ENCODE results near the gene POLN. TPM values are rescaled to one million over a fixed set of nuclear protein-coding genes. Genes with fewer than 3 reads are reported as not detected.

POLN gene
- total RNA-seq, 1 donor from 2014 or later, result 3.4 TPM

GRCh38 chr4:2116687-2117400 is 125.1 kb downstream of the POLN start:
- no peak for DNase-seq (ENCODE audit: low read depth in 2 of 2)

- no peak for DNase-seq (ENCODE audit: low read depth in 2 of 2)
Measured at GRCh38 chr4:2105559-2105958, 136.4 kb downstream of the POLN start.

GRCh38 chr4:2104556-2105345 is 137.2 kb downstream of the POLN start:
- no peak for DNase-seq (ENCODE audit: low read depth in 2 of 2)

- DNase-seq (ENCODE audit: low read depth in 2 of 2), result no peak
Measured at GRCh38 chr4:2103843-2104547, 137.9 kb downstream of the POLN start.

GRCh38 chr4:2103127-2103842 is 138.6 kb downstream of the POLN start:
- DNase-seq (ENCODE audit: low read depth in 2 of 2), result no peak

- DNase-seq (ENCODE audit: low read depth in 2 of 2), result no peak
Measured at GRCh38 chr4:2102045-2102883, 139.7 kb downstream of the POLN start.

- no peak for DNase-seq (ENCODE audit: low read depth in 2 of 2)
Measured at GRCh38 chr4:2101346-2102044, 140.4 kb downstream of the POLN start.

- DNase-seq (ENCODE audit: low read depth in 2 of 2), result no peak
Measured at GRCh38 chr4:2096073-2096609, 145.8 kb downstream of the POLN start.

GRCh38 chr4:2095236-2096072 is 146.5 kb downstream of the POLN start:
- DNase-seq (ENCODE audit: low read depth in 2 of 2), result no peak

- no peak for DNase-seq (ENCODE audit: low read depth in 2 of 2)
Measured at GRCh38 chr4:2094545-2094944, 147.4 kb downstream of the POLN start.

GRCh38 chr4:2093265-2093664 is 148.7 kb downstream of the POLN start:
- DNase-seq (ENCODE audit: low read depth in 2 of 2), result no peak

GRCh38 chr4:2092669-2093053 is 149.3 kb downstream of the POLN start:
- DNase-seq (ENCODE audit: low read depth in 2 of 2), result no peak

- DNase-seq (ENCODE audit: low read depth in 2 of 2), result no peak
Measured at GRCh38 chr4:2091990-2092668, 149.8 kb downstream of the POLN start.

- DNase-seq (ENCODE audit: low read depth in 2 of 2), result no peak
Measured at GRCh38 chr4:2090642-2091041, 151.3 kb downstream of the POLN start.

GRCh38 chr4:2089222-2089621 is 152.7 kb downstream of the POLN start:
- no peak for DNase-seq (ENCODE audit: low read depth in 2 of 2)

GRCh38 chr4:2087170-2087569 is 154.8 kb downstream of the POLN start:
- peak in 1 of 2 donors; percentile 42 for DNase-seq (ENCODE audit: low read depth in 2 of 2)

GRCh38 chr4:2085496-2085901 is 156.4 kb downstream of the POLN start:
- DNase-seq (ENCODE audit: low read depth in 2 of 2), result no peak

GRCh38 chr4:2084316-2084715 is 157.6 kb downstream of the POLN start:
- no peak for DNase-seq (ENCODE audit: low read depth in 2 of 2)

GRCh38 chr4:2083826-2084160 is 158.1 kb downstream of the POLN start:
- no peak for DNase-seq (ENCODE audit: low read depth in 2 of 2)
